ELR (cell line): ENCODE measurements around the gene SF3A2.
A peak's percentile ranks its signal among the peaks of the same experiment; 100 is the strongest.

Experiments
- DNase-seq: peaks from one replicate; pipeline ENCODE4 v3.0.0-alpha.2; 2015; ENCODE audit warnings: low read depth

Gene SF3A2

GRCh38 chr19:2291185-2291751, 54.6 kb downstream of the SF3A2 start:
- DNase-seq, result peak; percentile 44

- peak; percentile 28 for DNase-seq
Observed at GRCh38 chr19:2294687-2295335, 58.2 kb downstream of the SF3A2 start.

GRCh38 chr19:2296141-2296540, 59.5 kb downstream of the SF3A2 start:
- no peak for DNase-seq
